ENCODE results near the gene ITGA6.
"Not testable (repeated sequence)": the region's sequence is repeated elsewhere in the genome, so short reads cannot be mapped to it uniquely, and the experiment has no call there.

DNA sequence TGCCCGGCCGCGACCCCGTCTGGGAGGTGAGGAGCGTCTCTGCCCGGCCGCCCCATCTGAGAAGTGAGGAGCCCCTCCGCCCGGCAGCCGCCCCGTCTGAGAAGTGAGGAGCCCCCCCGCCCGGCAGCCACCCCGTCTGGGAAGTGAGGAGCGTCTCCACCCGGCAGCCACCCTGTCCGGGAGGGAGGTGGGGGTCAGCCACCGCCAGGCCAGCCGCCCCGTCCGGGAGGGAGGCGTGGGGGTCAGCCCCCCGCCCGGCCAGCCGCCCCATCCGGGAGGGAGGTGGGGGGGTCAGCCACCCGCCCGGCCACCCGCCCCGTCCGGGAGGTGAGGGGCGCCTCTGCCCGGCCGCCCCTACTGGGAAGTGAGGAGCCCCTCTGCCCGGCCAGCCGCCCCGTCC lies 110.5 kb downstream of the ITGA6 start:
- TF ChIP-seq, protein P1, sequence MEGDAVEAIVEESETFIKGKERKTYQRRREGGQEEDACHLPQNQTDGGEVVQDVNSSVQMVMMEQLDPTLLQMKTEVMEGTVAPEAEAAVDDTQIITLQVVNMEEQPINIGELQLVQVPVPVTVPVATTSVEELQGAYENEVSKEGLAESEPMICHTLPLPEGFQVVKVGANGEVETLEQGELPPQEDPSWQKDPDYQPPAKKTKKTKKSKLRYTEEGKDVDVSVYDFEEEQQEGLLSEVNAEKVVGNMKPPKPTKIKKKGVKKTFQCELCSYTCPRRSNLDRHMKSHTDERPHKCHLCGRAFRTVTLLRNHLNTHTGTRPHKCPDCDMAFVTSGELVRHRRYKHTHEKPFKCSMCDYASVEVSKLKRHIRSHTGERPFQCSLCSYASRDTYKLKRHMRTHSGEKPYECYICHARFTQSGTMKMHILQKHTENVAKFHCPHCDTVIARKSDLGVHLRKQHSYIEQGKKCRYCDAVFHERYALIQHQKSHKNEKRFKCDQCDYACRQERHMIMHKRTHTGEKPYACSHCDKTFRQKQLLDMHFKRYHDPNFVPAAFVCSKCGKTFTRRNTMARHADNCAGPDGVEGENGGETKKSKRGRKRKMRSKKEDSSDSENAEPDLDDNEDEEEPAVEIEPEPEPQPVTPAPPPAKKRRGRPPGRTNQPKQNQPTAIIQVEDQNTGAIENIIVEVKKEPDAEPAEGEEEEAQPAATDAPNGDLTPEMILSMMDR (IDR thresholded peaks at IDR 0.05), result not testable (repeated sequence)
- TF ChIP-seq POLR2A (IDR thresholded peaks at IDR 0.05), result not testable (repeated sequence)
